HepG2 (cell line): Measurements from ENCODE around the gene CAGE1.

Experiments used
- CREM ChIP-seq, 2 experiments: sonication (generic) in 1 of 2; formaldehyde crosslinking in 1 of 2; IDR thresholded peaks; 2 replicates each; pipeline versions ENCODE4 v1.4.0 to v1.6.1; 2016 to 2020; ENCODE audit warnings: antibody characterized with exemption in 1 of 2, mild to moderate bottlenecking in 1 of 2, missing genetic modification reagents in 1 of 2
- CTCF ChIP-seq: sonication (generic); formaldehyde crosslinking; IDR thresholded peaks from 2 replicates; pipeline ENCODE4 v1.5.0; 2020; ENCODE audit warnings: mild to moderate bottlenecking, missing genetic modification reagents, moderate library complexity
- HMG20B ChIP-seq: conservative IDR thresholded peaks from 2 replicates; pipeline ENCODE4 v1.6.1; 2016; ENCODE audit warnings: missing genetic modification reagents, missing compliant biosample characterization
- JUND ChIP-seq: sonication (generic); formaldehyde crosslinking; IDR thresholded peaks from 2 replicates; pipeline ENCODE4 v1.8.0; 2022; ENCODE audit warnings: mild to moderate bottlenecking, missing genetic modification reagents
- MEIS2 ChIP-seq: sonication (generic); formaldehyde crosslinking; IDR thresholded peaks from 2 replicates; pipeline ENCODE4 v1.9.0; 2021; ENCODE audit warnings: mild to moderate bottlenecking, missing genetic modification reagents
- POLR2A ChIP-seq, 2 experiments: IDR thresholded peaks; 2 replicates each; pipeline ENCODE4 v1.6.1; 2011; ENCODE audit warnings: low read depth in 2 of 2, low read length in 2 of 2, mild to moderate bottlenecking in 1 of 2, moderate library complexity in 1 of 2; ENCODE audit not compliant: insufficient read depth in 1 of 2
- RFX5 ChIP-seq: IDR thresholded peaks from 2 replicates; pipeline ENCODE4 v1.6.1; 2011; ENCODE audit warnings: low read depth, low read length, improper control_type of control experiment
- U2AF2 ChIP-seq: fragments of 200-400 bp; formaldehyde crosslinking; IDR thresholded peaks from 2 replicates; pipeline ENCODE4 v1.6.1; 2017; ENCODE audit warnings: low read depth, mild to moderate bottlenecking, low read length
- ZBTB21 ChIP-seq: sonication (generic); formaldehyde crosslinking; IDR thresholded peaks from 2 replicates; pipeline ENCODE4 v1.4.0; 2020; ENCODE audit warnings: missing genetic modification reagents
- ZNF441 ChIP-seq: sonication (generic); formaldehyde crosslinking; IDR thresholded peaks from 2 replicates; pipeline ENCODE4 v1.7.0; 2021; ENCODE audit warnings: missing genetic modification reagents, borderline replicate concordance
- ZNF549 ChIP-seq: sonication (generic); formaldehyde crosslinking; IDR thresholded peaks from 2 replicates; pipeline ENCODE4 v1.5.0; 2020; ENCODE audit warnings: missing genetic modification reagents
- TF ChIP-seq, protein P1 (sequence below): sonication (generic); formaldehyde crosslinking; IDR thresholded peaks from 2 replicates; pipeline ENCODE4 v1.4.0; 2020; ENCODE audit warnings: missing genetic modification reagents, borderline replicate concordance
- TF ChIP-seq, protein P2 (sequence below): sonication (generic); formaldehyde crosslinking; IDR thresholded peaks from 2 replicates; pipeline ENCODE4 v1.9.0; 2021; ENCODE audit warnings: missing genetic modification reagents, borderline replicate concordance

- TF ChIP-seq JUND (CRISPR knock-in tag), result no peak
- no peak for TF ChIP-seq RFX5
- no peak for TF ChIP-seq CTCF (CRISPR knock-in tag)
- no peak for TF ChIP-seq CREM (IDR thresholded peaks at IDR 0.05)
- no peak for TF ChIP-seq CREM (CRISPR knock-in tag; IDR thresholded peaks at IDR 0.05)
- TF ChIP-seq U2AF2, result no peak
- TF ChIP-seq POLR2A (IDR thresholded peaks at IDR 0.05; ENCODE audit: insufficient read depth in 1 of 2, low read depth in 2 of 2, low read length in 2 of 2), result no peak
- TF ChIP-seq, protein P1, sequence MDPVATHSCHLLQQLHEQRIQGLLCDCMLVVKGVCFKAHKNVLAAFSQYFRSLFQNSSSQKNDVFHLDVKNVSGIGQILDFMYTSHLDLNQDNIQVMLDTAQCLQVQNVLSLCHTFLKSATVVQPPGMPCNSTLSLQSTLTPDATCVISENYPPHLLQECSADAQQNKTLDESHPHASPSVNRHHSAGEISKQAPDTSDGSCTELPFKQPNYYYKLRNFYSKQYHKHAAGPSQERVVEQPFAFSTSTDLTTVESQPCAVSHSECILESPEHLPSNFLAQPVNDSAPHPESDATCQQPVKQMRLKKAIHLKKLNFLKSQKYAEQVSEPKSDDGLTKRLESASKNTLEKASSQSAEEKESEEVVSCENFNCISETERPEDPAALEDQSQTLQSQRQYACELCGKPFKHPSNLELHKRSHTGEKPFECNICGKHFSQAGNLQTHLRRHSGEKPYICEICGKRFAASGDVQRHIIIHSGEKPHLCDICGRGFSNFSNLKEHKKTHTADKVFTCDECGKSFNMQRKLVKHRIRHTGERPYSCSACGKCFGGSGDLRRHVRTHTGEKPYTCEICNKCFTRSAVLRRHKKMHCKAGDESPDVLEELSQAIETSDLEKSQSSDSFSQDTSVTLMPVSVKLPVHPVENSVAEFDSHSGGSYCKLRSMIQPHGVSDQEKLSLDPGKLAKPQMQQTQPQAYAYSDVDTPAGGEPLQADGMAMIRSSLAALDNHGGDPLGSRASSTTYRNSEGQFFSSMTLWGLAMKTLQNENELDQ (CRISPR knock-in tag), result no peak
- no peak for TF ChIP-seq ZNF441
- TF ChIP-seq MEIS2 (CRISPR knock-in tag), result no peak
- TF ChIP-seq, protein P2, sequence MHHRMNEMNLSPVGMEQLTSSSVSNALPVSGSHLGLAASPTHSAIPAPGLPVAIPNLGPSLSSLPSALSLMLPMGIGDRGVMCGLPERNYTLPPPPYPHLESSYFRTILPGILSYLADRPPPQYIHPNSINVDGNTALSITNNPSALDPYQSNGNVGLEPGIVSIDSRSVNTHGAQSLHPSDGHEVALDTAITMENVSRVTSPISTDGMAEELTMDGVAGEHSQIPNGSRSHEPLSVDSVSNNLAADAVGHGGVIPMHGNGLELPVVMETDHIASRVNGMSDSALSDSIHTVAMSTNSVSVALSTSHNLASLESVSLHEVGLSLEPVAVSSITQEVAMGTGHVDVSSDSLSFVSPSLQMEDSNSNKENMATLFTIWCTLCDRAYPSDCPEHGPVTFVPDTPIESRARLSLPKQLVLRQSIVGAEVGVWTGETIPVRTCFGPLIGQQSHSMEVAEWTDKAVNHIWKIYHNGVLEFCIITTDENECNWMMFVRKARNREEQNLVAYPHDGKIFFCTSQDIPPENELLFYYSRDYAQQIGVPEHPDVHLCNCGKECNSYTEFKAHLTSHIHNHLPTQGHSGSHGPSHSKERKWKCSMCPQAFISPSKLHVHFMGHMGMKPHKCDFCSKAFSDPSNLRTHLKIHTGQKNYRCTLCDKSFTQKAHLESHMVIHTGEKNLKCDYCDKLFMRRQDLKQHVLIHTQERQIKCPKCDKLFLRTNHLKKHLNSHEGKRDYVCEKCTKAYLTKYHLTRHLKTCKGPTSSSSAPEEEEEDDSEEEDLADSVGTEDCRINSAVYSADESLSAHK (CRISPR knock-in tag), result no peak
- no peak for TF ChIP-seq ZNF549 (CRISPR knock-in tag)
- no peak for TF ChIP-seq HMG20B
- no peak for TF ChIP-seq ZBTB21
Measured at GRCh38 chr6:7413151-7413823, 23.7 kb upstream of the CAGE1 start.
